Endothelial cell of umbilical vein (primary cell): ENCODE data around the gene LRRTM4. TPM values are rescaled to one million over a fixed set of nuclear protein-coding genes. Genes with fewer than 3 reads are reported as not detected.

Experiments used
- BruUV-seq: library from RNA; stranded (reverse); fragments of 400-500 nt; replicated peaks from 2 replicates; lab custom pipeline; 2021; lab: Mats Ljungman, UMichigan
- CTCF ChIA-PET: fragments of 300-600, 350-600 bp; sonication (Branson Sonifier 250); formaldehyde crosslinking; loops from one replicate; lab custom pipeline; 2021; ENCODE audit warnings: antibody characterized with exemption, inconsistent platforms; lab: Charles Lee
- POLR2A ChIA-PET: fragments of 300-600, 350-600 bp; sonication (Branson Sonifier 250); formaldehyde crosslinking; loops from one replicate; lab custom pipeline; 2021; ENCODE audit warnings: antibody characterized with exemption, inconsistent platforms; lab: Charles Lee
- DNase-seq: peaks from one replicate; pipeline ENCODE4 v3.0.0-alpha.2; 2011; ENCODE audit warnings: low read depth, low spot score
- FAIRE-seq: peaks from 2 replicates; lab custom pipeline; 2011; peaks lifted over from hg19 to GRCh38; lab: Jason Lieb, UNC
- H2AFZ ChIP-seq: 2 replicates; pipeline ENCODE4 v1.6.0; 2012; ENCODE audit warnings: low read depth, low read length, control low read depth, inconsistent platforms
- H3K27ac ChIP-seq: 2 replicates; pipeline ENCODE4 v1.5.1; 2011; ENCODE audit warnings: low read depth, mild to moderate bottlenecking, control low read depth, low read length, moderate library complexity; ENCODE audit not compliant: insufficient read depth
- H3K27me3 ChIP-seq, 2 experiments: 2 replicates each; pipeline versions ENCODE4 v1.6.0 to v1.6.1; 2011; ENCODE audit warnings: low read length in 2 of 2, mixed read lengths in 1 of 2; ENCODE audit not compliant: control insufficient read depth in 2 of 2, insufficient read depth in 2 of 2
- H3K36me3 ChIP-seq, 2 experiments: 2 replicates in 1 of 2; 3 replicates in 1 of 2; pipeline ENCODE4 v1.5.1; 2011; ENCODE audit warnings: low read length in 2 of 2, mild to moderate bottlenecking in 1 of 2, moderate library complexity in 1 of 2; ENCODE audit not compliant: control insufficient read depth in 2 of 2, insufficient read depth in 2 of 2; ENCODE audit errors: extremely low read depth in 1 of 2
- H3K4me1 ChIP-seq: 3 replicates; pipeline ENCODE4 v1.5.1; 2011; ENCODE audit warnings: mild to moderate bottlenecking, low read length; ENCODE audit not compliant: control insufficient read depth, insufficient read depth; ENCODE audit errors: extremely low read depth
- H3K4me2 ChIP-seq: 2 replicates; pipeline ENCODE4 v1.6.1; 2011; ENCODE audit warnings: low read length, control low read depth, mixed read lengths; ENCODE audit not compliant: insufficient read depth
- H3K4me3 ChIP-seq, 3 experiments: fragments of 200-600 bp in 1 of 3; sonication (generic), shearing (Covaris generic) in 1 of 3; replicated peaks in 1 of 3; 2 replicates each; pipeline ENCODE4 v1.5.1; 2011 to 2016; ENCODE audit warnings: control low read depth in 3 of 3, low read length in 3 of 3, mild to moderate bottlenecking in 2 of 3, inconsistent platforms in 1 of 3, low read depth in 1 of 3, moderate library complexity in 1 of 3; ENCODE audit not compliant: insufficient read depth in 1 of 3
- H3K79me2 ChIP-seq: 2 replicates; pipeline ENCODE4 v1.6.0; 2012; ENCODE audit warnings: low read length, inconsistent platforms; ENCODE audit not compliant: control insufficient read depth, insufficient read depth
- H3K9ac ChIP-seq: replicated peaks from 2 replicates; pipeline ENCODE3; 2011; ENCODE audit warnings: low read length, control low read depth; ENCODE audit not compliant: insufficient read depth; ENCODE audit errors: extremely low read depth
- H3K9me1 ChIP-seq: replicated peaks from 3 replicates; pipeline ENCODE4 v1.6.0; 2011; ENCODE audit warnings: mild to moderate bottlenecking, low read length; ENCODE audit not compliant: control insufficient read depth, insufficient read depth; ENCODE audit errors: extremely low read depth
- H3K9me3 ChIP-seq: replicated peaks from 2 replicates; pipeline ENCODE4 v1.5.1; 2012; ENCODE audit warnings: low read length, inconsistent platforms; ENCODE audit not compliant: control insufficient read depth, insufficient read depth
- H4K20me1 ChIP-seq: replicated peaks from 2 replicates; pipeline ENCODE3; 2011; ENCODE audit warnings: mild to moderate bottlenecking, low read length; ENCODE audit not compliant: control insufficient read depth, insufficient read depth; ENCODE audit errors: extremely low read depth
- EZH2 ChIP-seq: IDR thresholded peaks from 2 replicates; pipeline ENCODE4 v1.6.1; 2012; ENCODE audit warnings: borderline replicate concordance, low read depth, mild to moderate bottlenecking, moderate library complexity, low read length, inconsistent platforms; ENCODE audit not compliant: severe bottlenecking
- FOS ChIP-seq: IDR thresholded peaks from 2 replicates; pipeline ENCODE4 v1.6.1; 2011; ENCODE audit warnings: mild to moderate bottlenecking, low read length, moderate library complexity, borderline replicate concordance; ENCODE audit not compliant: insufficient read depth
- GATA2 ChIP-seq: IDR thresholded peaks from 2 replicates; pipeline ENCODE4 v1.7.0; 2011; ENCODE audit warnings: low read depth, mild to moderate bottlenecking, moderate library complexity, mixed read lengths, low read length; ENCODE audit not compliant: insufficient read length, insufficient read depth
- JUN ChIP-seq: IDR thresholded peaks from 2 replicates; pipeline ENCODE4 v1.6.1; 2011; ENCODE audit warnings: borderline replicate concordance, low read depth; ENCODE audit not compliant: insufficient read length, insufficient read depth
- MYC ChIP-seq: IDR thresholded peaks from one replicate; pipeline ENCODE4 v1.6.1; 2011; ENCODE audit warnings: mild to moderate bottlenecking, low read depth, low read length
- POLR2A ChIP-seq: IDR thresholded peaks from 2 replicates; pipeline ENCODE4 v1.6.1; 2012; ENCODE audit warnings: low read depth, mild to moderate bottlenecking, control low read depth, low read length
- POLR2AphosphoS5 ChIP-seq: IDR thresholded peaks from 2 replicates; pipeline ENCODE4 v1.6.1; 2012; ENCODE audit warnings: low read depth, mild to moderate bottlenecking, control low read depth, low read length, moderate library complexity; ENCODE audit not compliant: insufficient read depth
- dilution Hi-C: fragments of 300-500 bp; cut with MboI; formaldehyde crosslinking; loops from one replicate; pipeline ENCODE4 v1.15.0; 2019; ENCODE audit warnings: low sequenced_read_pairs; ENCODE audit not compliant: extremely low pct_ligation_motif_present
- intact Hi-C: fragments of 100-400 bp; cut with micrococcal nuclease; formaldehyde crosslinking; loops from one replicate; pipeline ENCODE4 v1.10.0; 2022
- polyA plus RNA-seq, 4 experiments: library from polyadenylated mRNA; depleted of rRNA in 3 of 4; stranded (reverse) in 3 of 4; unstranded in 1 of 4; fragments of >200 nt; gene quantifications; 2 replicates each; pipeline versions ENCODE4 v1.2.1 to v1.2.3, GENCODE V29; 2011 to 2012; ENCODE audit warnings: missing spikeins in 1 of 4
- total RNA-seq: library from RNA; stranded (reverse); gene quantifications from 2 replicates; pipeline ENCODE4 v1.2.3, GENCODE V29; 2021
- TF ChIP-seq, protein P1 (sequence below), 2 donors: IDR thresholded peaks; 1 replicate in 1 of 2; 2 replicates in 1 of 2; pipeline ENCODE4 v1.5.1; 2011; ENCODE audit warnings: low read length in 2 of 2, mild to moderate bottlenecking in 2 of 2, moderate library complexity in 2 of 2, control low read depth in 1 of 2, inconsistent platforms in 1 of 2, low read depth in 1 of 2; ENCODE audit not compliant: insufficient read depth in 1 of 2; ENCODE audit errors: extremely low read depth in 1 of 2
- TF ChIP-seq, protein P2 (sequence below): IDR thresholded peaks from 2 replicates; pipeline ENCODE4 v1.6.1; 2011; ENCODE audit not compliant: insufficient read depth, insufficient read length

The LRRTM4 gene
- total and polyA plus RNA-seq, 2 donors (not counting 3 experiments of a cell fraction or from before 2014, with no cell fraction given): not detected

DNA sequence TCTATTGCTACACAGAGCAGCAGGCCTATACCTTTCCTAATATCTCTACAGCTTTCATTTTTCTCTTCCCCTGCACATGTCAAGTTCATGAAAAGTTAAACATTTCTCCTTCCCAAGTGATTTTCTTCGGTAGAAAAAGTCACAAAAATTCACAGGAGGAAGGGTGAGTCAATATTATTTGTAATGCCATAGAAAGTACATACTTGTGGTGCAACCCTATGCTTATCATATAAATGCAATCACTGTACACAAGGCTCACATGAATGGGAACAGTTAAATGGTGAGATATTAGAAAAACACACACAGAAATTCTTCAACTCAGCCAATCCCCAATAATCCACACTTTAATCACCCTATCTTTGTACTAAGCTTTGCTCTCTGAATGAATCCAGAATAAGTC, 651.6 kb downstream of the LRRTM4 start:
- Histone ChIP-seq H3K36me3 (no peaks in the 10 kb centered on the region), H3K27ac (peak overlapping the region; percentile 20), H3K9ac (no peak overlapping the region), H3K4me3 (no peak overlapping the region), H3K27me3 (no peaks in the 10 kb centered on the region), H3K9me1 (no peaks in the 10 kb centered on the region), H3K4me2 (no peak overlapping the region), H3K4me1 (peaks cover 21% of the 10 kb centered on the region), H3K79me2 (no peaks in the 10 kb centered on the region), H4K20me1 (no peaks in the 10 kb centered on the region), H3K9me3 (no peaks in the 10 kb centered on the region), H2AFZ (no peak overlapping the region)
- dilution Hi-C loops: no loop called here
- TF ChIP-seq POLR2A (no peak), FOS (peak; percentile 37), POLR2AphosphoS5 (no peak), JUN (no peak), EZH2 (no peak), GATA2 (peak; percentile 30), MYC (no peak)
- TF ChIP-seq, protein P1, sequence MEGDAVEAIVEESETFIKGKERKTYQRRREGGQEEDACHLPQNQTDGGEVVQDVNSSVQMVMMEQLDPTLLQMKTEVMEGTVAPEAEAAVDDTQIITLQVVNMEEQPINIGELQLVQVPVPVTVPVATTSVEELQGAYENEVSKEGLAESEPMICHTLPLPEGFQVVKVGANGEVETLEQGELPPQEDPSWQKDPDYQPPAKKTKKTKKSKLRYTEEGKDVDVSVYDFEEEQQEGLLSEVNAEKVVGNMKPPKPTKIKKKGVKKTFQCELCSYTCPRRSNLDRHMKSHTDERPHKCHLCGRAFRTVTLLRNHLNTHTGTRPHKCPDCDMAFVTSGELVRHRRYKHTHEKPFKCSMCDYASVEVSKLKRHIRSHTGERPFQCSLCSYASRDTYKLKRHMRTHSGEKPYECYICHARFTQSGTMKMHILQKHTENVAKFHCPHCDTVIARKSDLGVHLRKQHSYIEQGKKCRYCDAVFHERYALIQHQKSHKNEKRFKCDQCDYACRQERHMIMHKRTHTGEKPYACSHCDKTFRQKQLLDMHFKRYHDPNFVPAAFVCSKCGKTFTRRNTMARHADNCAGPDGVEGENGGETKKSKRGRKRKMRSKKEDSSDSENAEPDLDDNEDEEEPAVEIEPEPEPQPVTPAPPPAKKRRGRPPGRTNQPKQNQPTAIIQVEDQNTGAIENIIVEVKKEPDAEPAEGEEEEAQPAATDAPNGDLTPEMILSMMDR (IDR thresholded peaks at IDR 0.05; ENCODE audit: extremely low read depth in 1 of 2, insufficient read depth in 1 of 2, low read depth in 1 of 2, low read length in 2 of 2): no peak
- TF ChIP-seq, protein P2, sequence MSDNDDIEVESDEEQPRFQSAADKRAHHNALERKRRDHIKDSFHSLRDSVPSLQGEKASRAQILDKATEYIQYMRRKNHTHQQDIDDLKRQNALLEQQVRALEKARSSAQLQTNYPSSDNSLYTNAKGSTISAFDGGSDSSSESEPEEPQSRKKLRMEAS: no peak
- FAIRE-seq: no peak
- DNase-seq: peak; percentile 13
- ChIA-PET POLR2A (no interaction called here), CTCF (no interaction called here)
- intact Hi-C loops: no loop called here
- BruUV-seq: no TSS peak
